ENCODE measurements around the gene LCN10.
"Not testable (repeated sequence)": the region's sequence is repeated elsewhere in the genome, so short reads cannot be mapped to it uniquely, and the experiment has no call there.

The LCN10 gene

DNA sequence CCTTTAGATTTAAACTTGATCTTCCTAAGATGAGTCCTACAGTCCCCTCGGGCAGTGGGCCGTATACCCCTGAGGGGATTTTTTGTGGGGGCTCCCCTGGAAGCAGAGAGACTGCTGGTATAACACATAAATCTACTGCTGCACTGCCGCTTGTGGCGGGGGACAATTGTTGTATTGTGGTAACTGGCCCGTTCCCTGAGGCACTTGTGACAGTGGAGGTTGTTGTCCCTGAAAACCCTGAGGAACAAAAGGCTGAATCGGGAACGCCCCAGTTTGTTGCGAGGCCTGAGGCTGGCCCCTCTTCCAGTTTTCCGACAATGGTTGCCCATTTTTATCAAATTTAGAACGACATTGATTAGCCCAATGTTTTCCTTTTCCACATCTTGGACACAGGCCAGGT is 43.7 kb upstream of the LCN10 start:
- Histone ChIP-seq H3K9me2 (ENCODE audit: low read depth, low read length) (no peaks in the 10 kb centered on the region), H3K27me3 (ENCODE audit: insufficient read depth, low read length) (0 out of 2 replicates have a peak, but pooled peaks cover 4% of the 10 kb centered on the region), H2AFZ (ENCODE audit: low read length) (no peak overlapping the region), H3K4me3 (ENCODE audit: low read depth, low read length, poor library complexity, severe bottlenecking) (no peak overlapping the region), H3K9ac (ENCODE audit: low read length) (no peak overlapping the region), H4K20me1 (ENCODE audit: insufficient read depth, low read length) (no peaks in the 10 kb centered on the region), H3F3A (ENCODE audit: insufficient read depth, low read length) (no peaks in the 10 kb centered on the region), H3K4me2 (ENCODE audit: low read length) (no peak overlapping the region), H3K79me2 (ENCODE audit: insufficient read depth, low read length) (no peaks in the 10 kb centered on the region), H3K27ac (ENCODE audit: low read depth, low read length, poor library complexity, severe bottlenecking) (no peak overlapping the region), H3K36me3 (ENCODE audit: insufficient read depth, low read length) (no peaks in the 10 kb centered on the region), H3K4me1 (ENCODE audit: insufficient read depth, low read length, severe bottlenecking) (peaks cover 14% of the 10 kb centered on the region), H3K9me3 (ENCODE audit: low read length) (no peaks in the 10 kb centered on the region)
- TF ChIP-seq EZH2 (IDR thresholded peaks at IDR 0.05; ENCODE audit: borderline replicate concordance, low read length) = no peak
- TF ChIP-seq, protein P1, sequence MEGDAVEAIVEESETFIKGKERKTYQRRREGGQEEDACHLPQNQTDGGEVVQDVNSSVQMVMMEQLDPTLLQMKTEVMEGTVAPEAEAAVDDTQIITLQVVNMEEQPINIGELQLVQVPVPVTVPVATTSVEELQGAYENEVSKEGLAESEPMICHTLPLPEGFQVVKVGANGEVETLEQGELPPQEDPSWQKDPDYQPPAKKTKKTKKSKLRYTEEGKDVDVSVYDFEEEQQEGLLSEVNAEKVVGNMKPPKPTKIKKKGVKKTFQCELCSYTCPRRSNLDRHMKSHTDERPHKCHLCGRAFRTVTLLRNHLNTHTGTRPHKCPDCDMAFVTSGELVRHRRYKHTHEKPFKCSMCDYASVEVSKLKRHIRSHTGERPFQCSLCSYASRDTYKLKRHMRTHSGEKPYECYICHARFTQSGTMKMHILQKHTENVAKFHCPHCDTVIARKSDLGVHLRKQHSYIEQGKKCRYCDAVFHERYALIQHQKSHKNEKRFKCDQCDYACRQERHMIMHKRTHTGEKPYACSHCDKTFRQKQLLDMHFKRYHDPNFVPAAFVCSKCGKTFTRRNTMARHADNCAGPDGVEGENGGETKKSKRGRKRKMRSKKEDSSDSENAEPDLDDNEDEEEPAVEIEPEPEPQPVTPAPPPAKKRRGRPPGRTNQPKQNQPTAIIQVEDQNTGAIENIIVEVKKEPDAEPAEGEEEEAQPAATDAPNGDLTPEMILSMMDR (IDR thresholded peaks at IDR 0.05; ENCODE audit: low read length) = no peak

DNA sequence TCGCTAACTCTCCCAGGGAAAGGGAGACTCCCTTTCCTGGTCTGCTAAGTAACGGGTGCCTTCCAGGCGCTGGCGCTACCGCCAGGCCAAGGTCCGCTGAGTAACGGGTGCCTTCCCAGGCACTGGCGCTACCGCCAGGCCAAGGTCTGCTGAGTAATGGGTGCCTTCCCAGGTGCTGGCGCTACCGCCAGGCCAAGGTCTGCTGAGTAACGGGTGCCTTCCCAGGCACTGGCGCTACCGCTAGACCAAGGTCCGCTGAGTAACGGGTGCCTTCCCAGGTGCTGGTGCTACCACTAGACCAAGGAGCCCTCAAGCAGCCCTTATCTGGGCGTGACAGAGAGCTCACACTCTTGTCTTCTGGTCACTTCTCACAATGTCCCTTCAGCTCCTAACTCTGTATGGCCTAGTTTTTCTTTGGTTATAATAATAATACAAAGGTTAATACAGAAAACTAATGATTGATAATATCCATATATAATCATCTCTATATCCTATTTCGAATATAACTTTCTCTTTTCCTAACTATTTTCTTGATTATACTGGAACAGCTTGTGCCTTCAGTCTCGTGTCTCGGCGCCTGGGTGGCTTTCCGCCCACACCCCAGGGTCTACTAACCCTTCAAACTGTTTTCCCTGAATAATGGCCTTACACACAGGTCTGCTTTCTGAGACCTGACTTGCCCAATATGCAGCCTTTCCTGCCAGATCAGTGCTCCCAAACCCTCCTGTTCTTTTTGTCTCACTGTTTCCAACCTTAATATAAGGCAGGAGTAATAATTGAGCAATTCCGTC is 43.0 kb upstream of the LCN10 start:
- H3F3A ChIP-seq (ENCODE audit: insufficient read depth, low read length); H3K27ac ChIP-seq (ENCODE audit: low read depth, low read length, poor library complexity, severe bottlenecking); H3K9me3 ChIP-seq (ENCODE audit: low read length); H3K9ac ChIP-seq (ENCODE audit: low read length); H3K27me3 ChIP-seq (ENCODE audit: insufficient read depth, low read length); H3K9me2 ChIP-seq (ENCODE audit: low read depth, low read length); H3K4me3 ChIP-seq (ENCODE audit: low read depth, low read length, poor library complexity, severe bottlenecking); H3K4me2 ChIP-seq (ENCODE audit: low read length); H3K79me2 ChIP-seq (ENCODE audit: insufficient read depth, low read length); H3K36me3 ChIP-seq (ENCODE audit: insufficient read depth, low read length); H2AFZ ChIP-seq (ENCODE audit: low read length); H4K20me1 ChIP-seq (ENCODE audit: insufficient read depth, low read length): not testable (repeated sequence)
- peaks cover 14% of the 10 kb centered on the region for H3K4me1 ChIP-seq (ENCODE audit: insufficient read depth, low read length, severe bottlenecking)

DNA sequence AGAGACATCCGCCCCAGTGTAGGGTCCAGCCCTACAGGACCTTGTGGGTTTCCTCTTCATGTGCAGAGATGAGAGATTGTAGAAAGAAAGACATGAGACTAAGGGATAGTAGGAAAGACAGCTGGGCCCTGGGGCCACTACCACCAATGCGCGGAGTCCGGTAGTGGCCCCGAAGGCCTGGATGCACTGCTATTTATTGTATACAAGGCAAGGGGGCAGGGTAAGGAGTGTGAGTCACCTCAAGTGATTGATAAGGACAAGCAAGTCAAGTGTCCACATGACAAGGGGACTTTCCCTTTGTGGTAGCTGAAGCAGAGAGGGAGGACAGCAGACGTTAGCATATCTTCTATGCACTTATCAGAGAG is 42.2 kb upstream of the LCN10 start:
- Histone ChIP-seq H3K27me3 (ENCODE audit: insufficient read depth, low read length) (0 out of 2 replicates have a peak, but pooled peaks cover 4% of the 10 kb centered on the region), H3K4me1 (ENCODE audit: insufficient read depth, low read length, severe bottlenecking) (peaks cover 8% of the 10 kb centered on the region), H3K36me3 (ENCODE audit: insufficient read depth, low read length) (no peaks in the 10 kb centered on the region), H2AFZ (ENCODE audit: low read length) (no peak overlapping the region), H3K9me2 (ENCODE audit: low read depth, low read length) (no peaks in the 10 kb centered on the region), H4K20me1 (ENCODE audit: insufficient read depth, low read length) (no peaks in the 10 kb centered on the region), H3K79me2 (ENCODE audit: insufficient read depth, low read length) (no peaks in the 10 kb centered on the region), H3F3A (ENCODE audit: insufficient read depth, low read length) (no peaks in the 10 kb centered on the region), H3K27ac (ENCODE audit: low read depth, low read length, poor library complexity, severe bottlenecking) (no peak overlapping the region), H3K4me2 (ENCODE audit: low read length) (no peak overlapping the region), H3K4me3 (ENCODE audit: low read depth, low read length, poor library complexity, severe bottlenecking) (no peak overlapping the region), H3K9ac (ENCODE audit: low read length) (no peak overlapping the region), H3K9me3 (ENCODE audit: low read length) (no peaks in the 10 kb centered on the region)
- TF ChIP-seq, protein P1 (IDR thresholded peaks at IDR 0.05; ENCODE audit: low read length) = no peak
- no peak for TF ChIP-seq EZH2 (IDR thresholded peaks at IDR 0.05; ENCODE audit: borderline replicate concordance, low read length)
